ENCODE measurements around the gene EDC3.
"Not testable (repeated sequence)": the region's sequence is repeated elsewhere in the genome, so short reads cannot be mapped to it uniquely, and the experiment has no call there.

EDC3 gene

DNA sequence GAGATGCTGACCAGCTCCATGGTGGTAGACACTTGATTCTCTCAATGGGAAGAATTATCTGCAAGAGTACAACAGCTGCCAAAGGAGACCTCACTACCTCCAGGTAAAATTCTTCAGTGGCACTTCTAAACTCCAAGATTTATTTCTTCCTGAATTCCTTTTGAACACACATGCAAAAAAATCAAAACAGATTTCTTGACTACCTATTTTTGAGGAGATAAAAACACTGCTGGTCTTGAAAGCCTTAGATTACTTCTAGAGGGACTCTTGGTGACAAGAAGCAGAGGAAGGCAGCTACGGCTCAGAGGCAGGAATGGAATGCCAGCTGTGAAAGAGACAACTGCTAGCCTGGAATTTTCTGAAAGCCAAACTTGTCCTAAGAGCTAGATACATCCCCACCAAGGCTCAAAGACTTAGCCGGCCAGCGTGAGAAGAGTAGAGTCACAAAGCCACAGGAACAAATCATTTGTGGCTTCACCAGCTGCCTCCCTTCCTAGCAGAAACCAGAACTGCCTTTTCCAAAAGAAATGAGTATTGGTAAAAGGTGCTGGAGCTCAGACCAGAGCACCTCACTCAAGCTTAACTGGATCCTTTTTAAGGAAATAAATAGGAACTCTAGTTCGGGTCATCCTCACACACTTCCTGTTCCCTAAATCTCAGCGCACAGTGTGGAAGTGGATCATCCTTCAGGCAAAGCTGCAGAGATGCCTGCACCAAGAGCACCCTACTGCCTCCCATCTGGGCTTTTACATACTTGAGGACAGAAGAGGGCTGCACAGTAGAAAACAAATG, 47.6 kb downstream of the EDC3 start:
- DNase-seq (ENCODE audit: low read depth in 3 of 3), result no peak

DNA sequence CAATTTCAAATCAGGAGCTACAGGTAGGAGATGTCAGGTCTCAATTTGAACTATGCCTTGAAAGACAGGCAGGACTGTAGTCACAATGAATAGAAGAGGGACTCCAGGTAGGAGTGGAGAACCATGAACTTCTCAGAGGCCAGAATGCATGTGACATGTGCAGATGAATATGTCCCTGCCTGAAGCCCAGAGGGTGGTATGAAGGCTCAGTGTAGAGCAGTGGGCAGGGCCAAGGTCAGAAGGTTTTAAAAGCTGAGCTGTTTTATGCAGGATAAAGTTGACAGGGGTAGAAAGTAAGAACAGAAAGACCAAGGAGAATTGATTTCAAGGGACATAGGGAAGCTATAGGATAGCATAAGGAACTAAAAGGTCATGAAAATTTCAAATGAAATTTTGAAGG, 49.3 kb downstream of the EDC3 start:
- no peak for DNase-seq (ENCODE audit: low read depth in 3 of 3)

DNA sequence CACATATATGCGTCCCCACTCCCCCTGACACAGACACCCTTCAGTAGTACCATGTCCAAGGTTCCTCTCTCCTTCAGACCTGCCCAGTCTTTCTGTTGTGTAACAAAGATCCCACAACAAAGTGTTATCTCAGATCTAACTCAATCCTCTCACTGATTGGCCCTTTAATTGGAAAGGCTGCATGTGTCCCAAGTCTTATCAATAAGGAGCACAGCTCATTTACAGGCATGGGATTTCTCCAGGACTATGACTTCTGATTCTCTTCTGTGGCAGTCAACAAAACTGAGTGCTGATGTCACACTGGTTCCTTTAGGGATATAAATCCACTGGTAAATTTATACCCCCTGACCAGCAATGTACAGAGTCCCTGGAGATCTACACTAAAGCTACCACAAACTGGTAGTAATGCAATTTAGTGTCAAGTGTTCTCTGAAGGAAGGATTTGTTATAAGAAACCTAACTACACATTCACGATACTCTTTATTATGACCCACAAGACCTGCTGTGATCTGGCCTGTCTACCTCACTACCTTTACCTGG, 52.1 kb downstream of the EDC3 start:
- DNase-seq (ENCODE audit: low read depth in 3 of 3), result no peak

DNA sequence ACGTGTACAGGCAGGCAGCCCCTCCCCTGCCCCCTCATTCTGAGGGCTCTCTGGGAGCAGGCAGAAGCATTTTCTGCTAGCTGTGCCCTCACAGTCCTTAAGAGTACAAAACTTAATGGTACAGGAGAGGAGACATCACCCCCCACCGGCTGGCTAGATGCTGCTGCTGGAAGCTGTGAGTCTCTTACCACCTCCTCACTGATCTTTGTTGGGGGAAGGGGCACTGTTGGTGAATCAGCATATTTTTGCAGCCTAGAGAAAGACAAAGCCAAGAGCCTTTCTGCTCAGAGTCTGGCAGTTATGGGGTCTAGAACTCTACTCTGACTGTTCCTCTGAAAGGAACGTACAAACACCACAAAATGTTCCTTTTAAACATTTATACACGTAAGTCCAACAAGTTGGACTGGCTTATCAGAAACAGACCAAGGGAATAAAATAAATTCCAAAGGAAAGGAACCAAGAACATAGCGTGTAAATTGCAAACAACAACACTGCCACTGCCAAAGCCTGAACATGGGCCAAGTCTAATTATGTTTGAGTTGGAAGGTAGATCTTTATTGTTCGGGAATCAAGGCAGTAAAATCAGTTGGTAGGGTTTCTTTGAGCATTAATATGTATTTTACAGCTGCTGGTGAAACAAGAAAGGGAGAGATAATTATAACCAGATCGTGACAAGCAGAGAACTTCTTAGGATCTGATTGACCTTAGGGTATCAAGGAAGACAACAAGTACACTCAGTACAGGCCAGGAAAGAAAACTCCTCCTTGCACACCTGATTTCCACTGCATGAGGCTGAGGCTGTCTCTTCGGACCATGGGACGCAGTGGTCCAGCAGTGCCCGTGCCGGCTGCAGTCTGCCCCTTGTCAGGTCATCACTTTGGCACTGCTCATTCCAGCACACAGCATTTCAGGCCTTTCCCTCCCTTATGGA, 52.8 kb downstream of the EDC3 start:
- no peak for DNase-seq (ENCODE audit: low read depth in 3 of 3)

DNA sequence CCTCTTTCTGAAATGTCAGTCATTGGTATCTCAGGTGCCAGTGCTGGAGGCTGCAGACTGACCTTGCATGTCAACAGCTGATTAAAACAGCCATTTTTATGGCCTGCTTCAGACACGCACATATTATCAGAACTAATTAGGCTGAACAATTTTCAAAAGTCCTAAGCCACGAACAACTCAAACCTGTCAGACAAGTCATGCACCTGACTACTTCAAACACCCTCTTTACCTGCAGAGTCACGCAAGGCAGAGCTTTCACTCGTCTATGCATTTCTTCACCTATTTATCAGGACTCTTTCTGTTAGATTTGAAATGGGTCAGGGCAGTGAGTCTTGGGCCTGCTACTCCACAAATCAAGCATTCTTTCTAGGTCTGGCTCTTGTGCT, 53.5 kb downstream of the EDC3 start:
- DNase-seq (ENCODE audit: low read depth in 3 of 3), result no peak

DNA sequence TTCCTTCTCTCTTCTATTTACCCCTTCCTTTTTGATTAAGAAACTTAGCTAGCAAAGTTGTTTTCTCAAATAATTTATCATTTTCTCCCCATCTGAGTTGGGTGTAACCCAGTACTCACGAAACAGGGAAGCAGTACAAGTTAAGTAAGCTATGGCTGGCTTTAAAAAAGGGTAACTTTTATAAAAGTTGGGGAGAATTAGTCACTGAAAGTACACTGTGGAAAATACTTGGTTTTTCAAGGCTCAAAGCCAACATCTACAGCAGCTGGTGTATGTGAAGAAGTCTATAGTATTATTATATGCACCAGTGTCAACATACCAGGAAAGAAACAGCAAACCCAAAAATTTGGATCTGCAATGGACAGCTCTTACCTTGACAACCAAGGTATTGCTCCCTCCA, 54.7 kb downstream of the EDC3 start:
- no peak for DNase-seq (ENCODE audit: low read depth in 3 of 3)

DNA sequence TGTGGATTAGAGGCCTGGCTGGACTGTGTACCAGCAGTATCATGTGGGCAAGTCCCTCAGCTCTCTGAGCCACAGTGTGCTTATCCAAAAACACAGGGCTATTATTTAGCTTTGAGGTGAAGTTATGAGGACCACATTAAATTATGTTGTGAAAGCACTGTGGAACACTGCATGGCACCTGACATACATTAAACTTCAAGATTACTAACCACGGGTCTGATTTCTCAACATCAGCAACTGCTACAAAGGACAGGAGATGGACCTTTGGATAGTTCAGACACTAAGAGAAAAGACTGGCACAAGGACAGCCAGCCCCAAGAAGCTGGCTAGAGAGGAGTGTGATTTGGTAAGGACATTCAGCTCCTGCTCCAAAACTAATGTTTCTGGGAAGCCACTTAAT, 58.8 kb downstream of the EDC3 start:
- DNase-seq (ENCODE audit: low read depth in 3 of 3), result no peak

DNA sequence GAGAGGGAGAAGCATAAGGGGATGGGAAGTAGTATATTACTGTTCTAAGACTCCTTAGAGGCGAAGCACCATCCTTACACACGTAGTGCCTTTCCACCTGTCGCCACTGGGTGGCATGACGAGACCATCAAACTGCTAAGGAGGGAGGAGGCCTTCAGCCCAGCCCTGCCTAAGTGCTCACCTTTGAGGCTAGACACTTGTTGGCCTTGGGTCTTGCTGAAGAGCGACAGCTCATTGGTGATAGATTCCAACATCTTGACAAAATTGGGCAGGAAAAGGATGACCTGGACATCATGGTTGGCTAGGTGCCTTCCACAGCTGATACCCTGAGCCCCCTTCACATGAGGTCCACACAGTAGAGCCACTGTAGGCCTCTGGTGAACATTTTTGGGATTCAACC, 60.6 kb downstream of the EDC3 start:
- peak; percentile 38 to 69 (median 58) for DNase-seq (ENCODE audit: low read depth in 3 of 3)

DNA sequence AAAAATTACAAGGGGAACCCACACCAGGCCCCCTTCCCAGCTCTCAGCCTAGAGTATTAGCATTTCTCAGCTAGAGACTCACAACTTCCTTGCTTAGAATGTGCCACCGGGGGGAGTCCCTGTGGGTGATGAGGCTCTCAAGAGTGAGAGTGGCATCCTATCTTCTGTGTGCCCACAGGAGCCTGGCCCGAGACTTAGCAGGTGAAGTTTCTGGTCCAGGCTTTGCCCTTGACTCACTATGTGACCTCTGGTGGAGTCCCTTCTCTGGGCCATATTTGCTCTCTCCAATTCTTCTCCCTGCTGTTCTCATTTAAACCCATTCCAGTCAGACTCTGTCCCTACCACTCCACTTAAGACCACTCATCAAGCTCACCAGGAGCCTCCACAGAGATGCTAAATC, 62.0 kb downstream of the EDC3 start:
- no peak for DNase-seq (ENCODE audit: low read depth in 3 of 3)

DNA sequence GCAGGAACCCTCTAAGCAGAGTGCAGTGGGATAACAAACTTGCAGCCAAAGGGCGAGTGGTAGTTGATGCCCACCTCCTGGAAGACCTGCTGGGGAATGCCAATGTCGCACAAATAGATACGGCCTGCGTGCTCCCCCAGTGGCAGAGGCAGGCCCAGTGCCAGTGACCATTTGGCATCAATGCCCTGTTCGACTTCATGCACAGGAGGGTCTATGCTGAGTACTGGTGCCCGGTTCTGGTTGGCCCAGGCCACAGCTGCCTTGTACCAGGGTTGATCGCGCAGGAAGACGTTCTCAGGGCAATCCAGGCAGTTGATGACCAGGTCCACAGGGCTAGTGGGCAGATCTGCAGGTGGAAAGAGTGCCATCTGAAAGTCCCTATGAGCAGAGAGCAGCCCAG, 63.2 kb downstream of the EDC3 start:
- DNase-seq (ENCODE audit: low read depth in 3 of 3), result no peak

DNA sequence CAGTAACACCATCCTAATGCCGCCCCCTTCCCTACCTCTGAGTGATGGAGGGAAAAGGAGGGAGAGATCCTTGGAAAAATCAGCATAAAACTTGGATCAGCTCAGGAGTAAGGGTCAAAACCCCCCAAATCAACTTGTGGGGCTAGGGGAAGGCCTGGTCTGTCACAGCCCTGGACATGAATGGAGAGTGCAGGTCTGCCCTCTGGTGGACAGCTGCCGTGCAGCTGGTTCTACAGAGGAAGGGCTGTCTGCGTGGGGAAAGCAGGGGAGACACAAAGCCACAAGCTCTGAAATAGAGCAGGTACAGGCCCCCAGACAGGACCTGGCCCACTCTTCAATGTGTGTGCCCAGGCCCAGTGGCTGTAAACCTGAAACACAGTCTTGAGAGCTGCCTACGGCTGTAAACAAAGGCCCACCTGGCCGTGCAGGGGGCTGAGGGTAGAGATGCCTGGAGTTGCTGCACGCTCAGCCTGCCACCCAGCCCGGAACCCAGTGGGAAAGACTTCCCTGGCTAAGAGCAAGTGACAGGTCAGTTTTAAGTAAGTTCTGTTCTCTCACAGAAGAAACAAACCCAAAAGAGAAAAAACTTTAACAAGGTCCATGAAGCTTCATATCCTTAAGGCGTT, 63.8 kb downstream of the EDC3 start:
- DNase-seq (ENCODE audit: low read depth in 3 of 3), result peak in 2 of 3 experiments; percentile 38 to 56

DNA sequence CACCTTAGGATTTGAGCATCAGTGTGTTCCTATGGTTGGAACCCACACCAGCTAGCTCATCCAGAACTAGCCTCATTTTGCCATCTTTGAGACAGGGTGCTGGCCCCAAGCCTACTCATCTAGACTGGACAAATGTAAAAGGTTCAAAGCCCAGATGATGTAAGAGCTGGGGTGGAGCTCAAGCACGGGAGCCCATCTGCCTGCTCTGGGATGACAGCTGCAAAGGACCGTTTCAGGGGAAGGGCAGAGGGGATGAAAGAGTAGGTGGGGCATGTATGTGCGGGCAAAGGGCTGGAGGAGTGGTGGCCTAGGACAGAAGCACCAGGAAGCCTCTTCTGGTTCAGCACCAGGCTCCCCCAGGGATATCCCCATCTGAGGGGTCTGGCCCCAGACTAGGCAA, 64.4 kb downstream of the EDC3 start:
- no peak for DNase-seq (ENCODE audit: low read depth in 3 of 3)

DNA sequence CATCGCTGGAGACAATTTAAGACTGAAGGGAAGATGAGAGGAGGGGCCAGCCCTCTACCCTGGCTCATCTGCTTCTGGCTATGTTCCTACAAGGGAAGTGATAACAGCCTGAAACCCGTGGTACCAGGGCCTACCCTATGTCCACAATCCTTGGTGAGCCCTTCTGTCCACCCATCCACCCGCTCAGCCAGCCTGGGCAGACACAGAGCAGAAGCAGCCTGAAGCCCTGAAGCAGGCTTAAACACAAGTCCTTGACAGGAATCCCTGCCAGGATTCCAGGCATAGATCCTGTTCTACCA, 64.8 kb downstream of the EDC3 start:
- no peak for DNase-seq (ENCODE audit: low read depth in 3 of 3)

DNA sequence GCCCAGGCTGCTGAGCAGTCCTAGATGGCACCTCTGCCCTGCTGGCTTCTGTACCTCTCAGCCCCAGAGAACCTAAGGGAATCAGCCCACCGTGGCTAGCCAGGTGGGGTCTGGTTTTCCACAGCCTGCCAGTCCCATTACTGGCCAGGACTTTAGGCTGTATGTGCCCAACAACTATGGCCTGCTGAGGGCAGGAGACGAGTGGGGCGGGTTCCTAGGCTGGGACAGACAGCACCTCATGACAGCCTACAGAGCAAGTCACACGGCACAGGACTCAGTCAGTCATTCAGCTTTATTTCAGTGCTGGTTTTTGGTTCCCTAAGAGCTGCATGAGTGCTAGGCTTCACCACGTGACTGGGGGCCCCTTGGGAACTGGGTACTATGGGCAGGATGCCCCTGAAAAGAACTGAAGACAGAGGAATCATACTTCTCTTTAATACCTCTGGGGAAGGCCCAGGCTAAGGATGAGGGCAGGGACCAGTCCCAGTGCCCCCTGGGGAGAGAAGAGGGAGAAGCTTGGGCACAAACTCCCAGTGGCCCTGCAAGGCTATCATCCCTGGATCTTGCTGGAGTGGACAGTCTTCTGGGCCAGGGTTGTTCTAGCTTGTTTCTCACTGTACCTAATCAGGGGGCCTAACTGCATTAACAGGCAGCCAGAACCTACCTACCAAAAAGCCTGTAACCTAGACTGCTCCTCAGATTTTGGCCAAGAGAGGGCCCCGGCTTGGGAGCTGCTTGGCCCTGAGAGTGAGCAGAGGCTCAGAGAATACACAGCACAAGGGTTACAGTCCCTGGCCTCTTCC, 65.3 kb downstream of the EDC3 start:
- DNase-seq (ENCODE audit: low read depth in 3 of 3), result no peak

DNA sequence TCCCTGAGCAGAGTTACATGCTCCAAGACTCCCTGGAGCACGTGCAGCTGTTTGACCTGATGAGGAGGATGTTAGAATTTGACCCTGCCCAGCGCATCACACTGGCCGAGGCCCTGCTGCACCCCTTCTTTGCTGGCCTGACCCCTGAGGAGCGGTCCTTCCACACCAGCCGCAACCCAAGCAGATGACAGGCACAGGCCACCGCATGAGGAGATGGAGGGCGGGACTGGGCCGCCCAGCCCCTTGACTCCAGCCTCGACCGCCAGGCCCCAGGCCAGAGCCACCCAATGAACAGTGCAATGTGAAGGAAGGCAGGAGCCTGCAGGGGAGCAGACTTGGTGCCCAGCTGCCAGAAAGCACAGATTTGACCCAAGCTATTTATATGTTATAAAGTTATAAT, 66.1 kb downstream of the EDC3 start:
- DNase-seq (ENCODE audit: low read depth in 3 of 3), result not testable (repeated sequence)

DNA sequence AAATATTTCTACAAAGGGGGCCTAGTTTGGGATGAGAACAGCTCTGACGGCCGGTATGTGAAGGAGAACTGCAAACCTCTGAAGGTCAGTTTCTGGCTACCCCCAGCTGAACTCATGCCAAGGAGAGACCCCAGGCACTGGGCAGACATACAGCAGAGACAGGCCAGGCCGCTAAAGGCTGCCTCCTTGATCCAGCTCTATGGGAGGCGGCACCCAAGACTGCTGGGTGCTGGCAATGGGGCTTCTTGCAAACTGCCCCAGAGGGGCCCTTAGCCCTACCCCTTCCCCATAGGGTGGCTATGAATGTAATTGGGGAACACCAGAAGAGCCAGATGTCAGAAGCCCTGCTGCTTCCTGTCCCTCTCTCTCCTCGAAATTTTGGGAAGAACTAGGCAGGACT, 66.9 kb downstream of the EDC3 start:
- no peak for DNase-seq (ENCODE audit: low read depth in 3 of 3)

DNA sequence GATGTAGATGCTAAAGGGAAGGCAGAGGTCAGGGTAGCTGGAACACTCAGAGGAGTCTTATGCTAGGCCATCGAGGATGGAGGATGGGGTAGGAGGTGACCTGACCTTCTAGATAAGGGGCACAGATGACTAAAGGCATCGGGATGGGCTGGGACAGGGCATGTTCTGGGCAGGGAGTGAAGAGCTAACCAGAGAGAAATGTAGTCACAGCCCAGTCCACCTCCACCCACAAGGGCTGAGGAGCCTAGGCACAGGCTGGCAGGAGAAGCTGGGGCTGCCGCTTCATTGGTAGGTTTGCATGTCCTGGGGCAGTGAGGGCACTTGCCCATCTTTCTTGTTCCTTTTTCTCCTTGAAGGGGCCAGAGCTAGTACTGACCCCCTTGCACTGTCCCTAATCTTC, 67.6 kb downstream of the EDC3 start:
- no peak for DNase-seq (ENCODE audit: low read depth in 3 of 3)

DNA sequence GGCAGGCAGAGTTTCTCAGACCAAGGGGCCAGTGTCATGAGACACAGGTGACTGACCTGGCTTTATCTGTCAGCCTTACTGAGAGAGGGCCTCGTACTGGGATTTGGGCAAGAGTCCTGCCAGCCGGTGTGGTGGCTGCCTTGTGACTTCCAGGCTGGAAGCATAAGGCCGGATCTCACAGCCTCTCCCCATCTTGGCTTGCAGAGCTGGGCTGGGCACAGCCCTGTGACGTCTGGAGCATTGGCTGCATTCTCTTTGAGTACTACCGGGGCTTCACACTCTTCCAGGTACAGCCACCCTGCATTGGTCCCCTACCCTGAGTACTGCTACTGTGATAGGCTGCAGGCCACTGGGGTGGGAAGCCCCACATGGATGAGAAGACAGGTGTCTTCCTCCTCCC, 68.1 kb downstream of the EDC3 start:
- no peak for DNase-seq (ENCODE audit: low read depth in 3 of 3)

DNA sequence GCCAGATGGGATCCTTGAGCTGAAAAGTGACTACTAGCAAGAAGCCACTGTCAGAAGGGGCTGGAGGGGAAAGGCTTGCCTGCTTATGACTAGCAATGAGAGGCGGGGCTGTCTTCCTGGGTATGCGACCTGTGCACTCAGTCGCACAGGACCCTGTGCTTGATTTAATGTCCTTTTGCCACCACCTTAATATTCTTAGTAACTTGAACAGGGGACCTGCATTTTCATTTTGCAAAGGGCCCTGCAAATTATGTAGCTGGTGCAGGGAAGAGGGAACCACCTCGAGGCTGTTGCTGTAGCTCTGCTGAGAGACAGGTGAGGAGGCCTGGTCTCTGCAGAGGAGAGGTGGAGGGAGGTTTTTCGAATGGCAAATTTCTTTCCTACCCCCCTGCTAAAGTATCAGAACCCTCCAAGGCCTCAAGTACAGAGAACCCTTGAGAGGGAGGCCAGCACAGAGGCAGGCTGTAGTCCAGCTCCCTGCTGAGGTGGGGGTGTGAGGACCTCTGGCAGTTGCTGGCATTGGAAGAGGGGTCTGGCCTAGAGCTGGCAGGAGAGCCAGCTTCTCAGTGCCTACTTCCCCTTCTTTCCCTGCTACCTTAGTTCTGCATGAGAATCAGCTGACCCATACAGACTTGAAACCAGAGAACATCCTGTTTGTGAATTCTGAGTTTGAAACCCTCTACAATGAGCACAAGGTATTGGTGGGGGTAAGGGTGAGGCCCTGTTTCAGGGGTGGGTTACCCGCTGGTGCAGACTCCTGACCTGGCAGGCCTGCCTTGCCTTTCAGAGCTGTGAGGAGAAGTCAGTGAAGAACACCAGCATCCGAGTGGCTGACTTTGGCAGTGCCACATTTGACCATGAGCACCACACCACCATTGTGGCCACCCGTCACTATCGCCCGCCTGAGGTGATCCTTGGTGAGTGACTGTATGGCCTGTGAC, 68.8 kb downstream of the EDC3 start:
- no peak for DNase-seq (ENCODE audit: low read depth in 3 of 3)

DNA sequence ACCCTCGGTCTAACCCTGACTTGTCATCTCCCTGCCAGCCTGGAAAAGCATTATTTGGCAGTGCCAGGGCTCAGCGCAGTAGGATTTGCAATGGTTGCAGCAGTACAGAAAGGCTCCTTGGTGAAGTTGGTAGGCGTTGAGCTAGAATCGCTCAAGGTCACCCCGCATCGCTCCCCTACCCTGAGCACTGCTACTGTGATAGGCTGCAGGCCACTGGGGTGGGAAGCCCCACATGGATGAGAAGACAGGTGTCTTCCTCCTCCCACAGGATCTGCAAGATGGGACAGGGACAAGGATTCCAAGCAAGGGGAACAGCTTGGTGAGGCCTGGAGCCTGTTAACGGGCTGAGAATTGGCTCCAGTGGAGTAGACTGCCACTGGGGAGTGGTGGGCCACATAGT, 69.5 kb downstream of the EDC3 start:
- no peak for DNase-seq (ENCODE audit: low read depth in 3 of 3)

DNA sequence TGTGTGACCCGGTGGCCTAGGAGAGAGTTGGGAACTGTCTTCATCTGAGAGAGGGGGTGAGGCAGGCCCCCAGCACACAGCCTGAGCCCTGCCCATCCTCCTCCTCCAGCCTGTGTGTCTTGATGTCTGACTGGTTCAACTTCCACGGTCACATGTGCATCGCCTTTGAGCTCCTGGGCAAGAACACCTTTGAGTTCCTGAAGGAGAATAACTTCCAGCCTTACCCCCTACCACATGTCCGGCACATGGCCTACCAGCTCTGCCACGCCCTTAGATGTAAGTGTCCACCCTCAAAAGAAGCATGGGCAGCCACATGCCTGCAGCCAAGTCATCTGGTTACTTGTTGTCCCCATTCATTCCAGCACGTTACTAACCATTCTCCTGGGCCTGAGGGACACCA, 70.1 kb downstream of the EDC3 start:
- no peak for DNase-seq (ENCODE audit: low read depth in 3 of 3)
